H9 (cell line): ENCODE results near the gene S100A8. TPM values are rescaled to one million over a fixed set of nuclear protein-coding genes. Genes with fewer than 3 reads are reported as not detected.
A peak's percentile ranks its signal among the peaks of the same experiment; 100 is the strongest.

Experiments
- DNase-seq: peaks from one replicate; pipeline ENCODE4 v3.0.0-alpha.2; 2017
- H2AFZ ChIP-seq: one replicate; pipeline ENCODE4 v1.6.1; 2013; ENCODE audit warnings: mild to moderate bottlenecking, low read length, control low read depth, moderate library complexity
- H2AK5ac ChIP-seq: 2 replicates; pipeline ENCODE4 v1.6.1; 2013; ENCODE audit warnings: low read length, control low read depth, mixed read lengths; ENCODE audit not compliant: insufficient read length
- H2BK120ac ChIP-seq: one replicate; pipeline ENCODE4 v1.6.1; 2013; ENCODE audit warnings: low read depth, mild to moderate bottlenecking, low read length, control low read depth, inconsistent platforms; ENCODE audit not compliant: poor library complexity, severe bottlenecking
- H2BK12ac ChIP-seq: 2 replicates; pipeline ENCODE4 v1.6.1; 2013; ENCODE audit warnings: low read length, control low read depth, mixed read lengths, low read depth; ENCODE audit not compliant: insufficient read length
- H2BK15ac ChIP-seq: 2 replicates; pipeline ENCODE4 v1.6.1; 2013; ENCODE audit warnings: low read depth, low read length, control low read depth
- H2BK20ac ChIP-seq: one replicate; pipeline ENCODE4 v1.6.1; 2013; ENCODE audit warnings: low read depth, mild to moderate bottlenecking, low read length, control low read depth, inconsistent platforms; ENCODE audit not compliant: poor library complexity, severe bottlenecking
- H2BK5ac ChIP-seq: 2 replicates; pipeline ENCODE4 v1.6.1; 2013; ENCODE audit warnings: low read length, control low read depth, mixed read lengths; ENCODE audit not compliant: insufficient read length
- H3K14ac ChIP-seq: 2 replicates; pipeline ENCODE4 v1.6.1; 2013; ENCODE audit warnings: low read length, control low read depth; ENCODE audit not compliant: insufficient read depth
- H3K18ac ChIP-seq: 2 replicates; pipeline ENCODE4 v1.6.1; 2013; ENCODE audit warnings: low read depth, mild to moderate bottlenecking, mixed read lengths, low read length, control low read depth; ENCODE audit not compliant: insufficient read length
- H3K23ac ChIP-seq: 2 replicates; pipeline ENCODE4 v1.6.1; 2013; ENCODE audit warnings: low read length, control low read depth, mixed read lengths, low read depth; ENCODE audit not compliant: insufficient read length
- H3K23me2 ChIP-seq: 2 replicates; pipeline ENCODE4 v1.6.1; 2013; ENCODE audit warnings: low read depth, mild to moderate bottlenecking, mixed read lengths, low read length, control low read depth; ENCODE audit not compliant: insufficient read length, poor library complexity, severe bottlenecking
- H3K27ac ChIP-seq: 2 replicates; pipeline ENCODE4 v1.5.1; 2013; ENCODE audit warnings: low read length, control low read depth, mixed read lengths, low read depth; ENCODE audit not compliant: insufficient read length
- H3K27me3 ChIP-seq: 2 replicates; pipeline ENCODE4 v1.6.1; 2013; ENCODE audit warnings: low read length, control low read depth, inconsistent platforms; ENCODE audit not compliant: insufficient read depth
- H3K4ac ChIP-seq: 2 replicates; pipeline ENCODE4 v1.6.1; 2013; ENCODE audit warnings: low read depth, mild to moderate bottlenecking, control low read depth, inconsistent platforms, low read length, moderate library complexity
- H3K4me1 ChIP-seq: 2 replicates; pipeline ENCODE4 v1.6.1; 2013; ENCODE audit warnings: low read length, control low read depth, inconsistent platforms; ENCODE audit not compliant: insufficient read depth
- H3K4me2 ChIP-seq: 2 replicates; pipeline ENCODE4 v1.6.1; 2013; ENCODE audit warnings: low read length, control low read depth, mixed read lengths; ENCODE audit not compliant: insufficient read length, insufficient read depth
- H3K56ac ChIP-seq: 2 replicates; pipeline ENCODE4 v1.6.1; 2013; ENCODE audit warnings: low read depth, mild to moderate bottlenecking, mixed read lengths, low read length, control low read depth; ENCODE audit not compliant: insufficient read length
- H3K79me1 ChIP-seq: 2 replicates; pipeline ENCODE4 v1.6.1; 2013; ENCODE audit warnings: low read depth, mild to moderate bottlenecking, moderate library complexity, low read length, control low read depth, inconsistent platforms; ENCODE audit not compliant: insufficient read depth, poor library complexity, severe bottlenecking
- H3K79me2 ChIP-seq: 2 replicates; pipeline ENCODE4 v1.6.1; 2013; ENCODE audit warnings: low read length, control low read depth, inconsistent platforms; ENCODE audit not compliant: insufficient read depth
- H3K9ac ChIP-seq: 2 replicates; pipeline ENCODE4 v1.6.1; 2013; ENCODE audit warnings: low read length, control low read depth, mixed read lengths; ENCODE audit not compliant: insufficient read length; ENCODE audit errors: extremely low read depth
- H3K9me3 ChIP-seq: one replicate; pipeline ENCODE4 v1.6.1; 2013; ENCODE audit warnings: low read depth, low read length, inconsistent platforms; ENCODE audit not compliant: control insufficient read depth
- H3T11ph ChIP-seq: one replicate; pipeline ENCODE4 v1.6.1; 2013; ENCODE audit warnings: mild to moderate bottlenecking, low read length, control low read depth, inconsistent platforms
- H4K20me1 ChIP-seq: one replicate; pipeline ENCODE4 v1.6.1; 2013; ENCODE audit not compliant: control insufficient read depth, insufficient read length, insufficient read depth
- H4K5ac ChIP-seq: 2 replicates; pipeline ENCODE4 v1.6.1; 2013; ENCODE audit warnings: low read depth, mild to moderate bottlenecking, mixed read lengths, low read length, control low read depth; ENCODE audit not compliant: insufficient read length
- H4K8ac ChIP-seq: replicated peaks from 2 replicates; pipeline ENCODE4 v1.6.1; 2013; ENCODE audit warnings: low read length, control low read depth, mixed read lengths, low read depth; ENCODE audit not compliant: insufficient read length
- H4K91ac ChIP-seq: 2 replicates; pipeline ENCODE4 v1.6.1; 2013; ENCODE audit warnings: low read depth, mild to moderate bottlenecking, moderate library complexity, mixed read lengths, low read length, control low read depth; ENCODE audit not compliant: insufficient read length
- H3K27ac Mint-ChIP-seq, 3 experiments: 2 replicates in 2 of 3; 3 replicates in 1 of 3; pipeline ENCODE4 v1.8.0; 2020 to 2021; ENCODE audit warnings: mixed read lengths in 3 of 3, mild to moderate bottlenecking in 1 of 3, moderate library complexity in 1 of 3
- H3K27me3 Mint-ChIP-seq: 2 replicates; pipeline ENCODE4 v1.8.0; 2021; ENCODE audit warnings: low read depth, mild to moderate bottlenecking, moderate library complexity, mixed read lengths
- H3K36me3 Mint-ChIP-seq, 3 experiments: 2 replicates in 2 of 3; 3 replicates in 1 of 3; pipeline ENCODE4 v1.8.0; 2020 to 2021; ENCODE audit warnings: low read depth in 3 of 3, mixed read lengths in 3 of 3; ENCODE audit not compliant: insufficient read depth in 1 of 3
- H3K4me1 Mint-ChIP-seq, 2 experiments: 2 replicates each; pipeline ENCODE4 v1.8.0; 2020; ENCODE audit warnings: mixed read lengths in 2 of 2
- H3K4me3 Mint-ChIP-seq, 2 experiments: 2 replicates in 1 of 2; 3 replicates in 1 of 2; pipeline ENCODE4 v1.8.0; 2020 to 2021; ENCODE audit warnings: mild to moderate bottlenecking in 2 of 2, mixed read lengths in 2 of 2, moderate library complexity in 1 of 2
- H3K9me3 Mint-ChIP-seq, 2 experiments: 2 replicates in 1 of 2; 3 replicates in 1 of 2; pipeline ENCODE4 v1.8.0; 2020; ENCODE audit warnings: mild to moderate bottlenecking in 2 of 2, mixed read lengths in 2 of 2, moderate library complexity in 1 of 2
- WGBS: extraction: QIAGEN DNeasy Blood & Tissue Kit; methylation state at CpG from one replicate; pipeline ENCODE4 v1.1.7; 2013; ENCODE audit warnings: missing lambda C conversion rate, low lambda C conversion rate, mixed read lengths; ENCODE audit not compliant: insufficient read length; ENCODE audit errors: extremely low coverage; 5-methylcytosine and 5-hydroxymethylcytosine counted together
- total RNA-seq: library from RNA; stranded (reverse); gene quantifications from 2 replicates; pipeline ENCODE4 v1.2.1, GENCODE V29; 2021
- TF ChIP-seq, protein P1 (sequence below): fragments of 200-600 bp; sonication (generic); conservative IDR thresholded peaks from 3 replicates; pipeline ENCODE4 v1.8.0; 2021; ENCODE audit warnings: antibody characterized with exemption, mild to moderate bottlenecking

Gene S100A8
- total RNA-seq, 1 experiment from 2014 or later, result not detected

DNA sequence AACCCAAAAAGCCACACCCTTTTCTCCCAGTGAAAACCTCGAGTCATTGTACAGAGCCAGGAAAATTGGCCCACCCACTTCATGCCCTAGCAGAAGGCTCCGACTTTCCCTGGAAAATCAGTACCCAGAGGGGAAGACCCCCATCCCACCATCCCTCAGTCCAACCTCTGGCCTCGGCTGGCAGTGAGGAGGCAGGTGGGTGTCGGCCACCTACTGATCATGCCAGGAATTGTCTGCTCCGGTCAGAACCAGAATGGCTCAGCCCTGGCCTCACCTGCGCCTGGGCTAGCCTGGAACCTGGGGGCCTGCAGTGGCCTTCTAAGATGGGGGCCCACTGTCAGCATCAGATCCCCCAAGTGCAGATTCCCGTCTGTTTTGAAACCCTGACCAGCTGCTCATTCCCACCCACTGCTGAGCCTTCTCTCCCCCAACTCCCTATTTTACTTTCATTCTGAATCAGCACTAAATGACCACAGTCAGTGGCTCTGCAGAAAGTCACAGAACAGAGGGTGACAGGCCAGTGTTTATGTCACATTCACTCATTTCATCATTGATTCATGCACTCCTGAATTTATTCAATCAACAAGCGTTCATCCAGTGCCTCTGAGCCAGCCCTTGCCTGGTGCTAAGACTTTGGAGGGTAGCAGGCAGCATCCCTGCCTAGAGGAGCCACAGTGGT, 36.2 kb downstream of the S100A8 start:
- DNase-seq, result no peak
- Mint-ChIP-seq H3K4me1 (no peaks in the 10 kb centered on the region), H3K36me3 (no peaks in the 10 kb centered on the region), H3K27ac (no peak overlapping the region), H3K27me3 (peaks cover 9% of the 10 kb centered on the region), H3K9me3 (peaks cover 0 to 4% of the 10 kb centered on the region in 2 experiments; a peak in 2 of 5 replicates), H3K4me3 (no peak overlapping the region)
- Histone ChIP-seq H3K14ac (no peak overlapping the region), H3K4ac (no peak overlapping the region), H3K9ac (no peak overlapping the region), H3K9me3 (no peaks in the 10 kb centered on the region), H3K4me2 (no peak overlapping the region), H2BK5ac (no peak overlapping the region), H2BK12ac (no peak overlapping the region), H4K91ac (no peak overlapping the region), H3K79me2 (no peaks in the 10 kb centered on the region), H4K20me1 (no peaks in the 10 kb centered on the region), H3K27ac (no peak overlapping the region), H3K79me1 (no peaks in the 10 kb centered on the region), H3K4me1 (no peaks in the 10 kb centered on the region), H2BK15ac (no peak overlapping the region), H3T11ph (no peak overlapping the region), H3K23ac (no peak overlapping the region), H3K23me2 (no peaks in the 10 kb centered on the region), H2BK120ac (no peak overlapping the region), H3K56ac (no peak overlapping the region), H3K27me3 (no peaks in the 10 kb centered on the region), H4K5ac (peak overlapping the region; percentile 28), H2BK20ac (no peak overlapping the region), H2AFZ (no peak overlapping the region), H2AK5ac (no peak overlapping the region), H4K8ac (no peak overlapping the region), H3K18ac (no peak overlapping the region)
- no CpG with 5 or more reads among the region's 8 CpGs for WGBS
- TF ChIP-seq, protein P1, sequence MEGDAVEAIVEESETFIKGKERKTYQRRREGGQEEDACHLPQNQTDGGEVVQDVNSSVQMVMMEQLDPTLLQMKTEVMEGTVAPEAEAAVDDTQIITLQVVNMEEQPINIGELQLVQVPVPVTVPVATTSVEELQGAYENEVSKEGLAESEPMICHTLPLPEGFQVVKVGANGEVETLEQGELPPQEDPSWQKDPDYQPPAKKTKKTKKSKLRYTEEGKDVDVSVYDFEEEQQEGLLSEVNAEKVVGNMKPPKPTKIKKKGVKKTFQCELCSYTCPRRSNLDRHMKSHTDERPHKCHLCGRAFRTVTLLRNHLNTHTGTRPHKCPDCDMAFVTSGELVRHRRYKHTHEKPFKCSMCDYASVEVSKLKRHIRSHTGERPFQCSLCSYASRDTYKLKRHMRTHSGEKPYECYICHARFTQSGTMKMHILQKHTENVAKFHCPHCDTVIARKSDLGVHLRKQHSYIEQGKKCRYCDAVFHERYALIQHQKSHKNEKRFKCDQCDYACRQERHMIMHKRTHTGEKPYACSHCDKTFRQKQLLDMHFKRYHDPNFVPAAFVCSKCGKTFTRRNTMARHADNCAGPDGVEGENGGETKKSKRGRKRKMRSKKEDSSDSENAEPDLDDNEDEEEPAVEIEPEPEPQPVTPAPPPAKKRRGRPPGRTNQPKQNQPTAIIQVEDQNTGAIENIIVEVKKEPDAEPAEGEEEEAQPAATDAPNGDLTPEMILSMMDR, result 0 out of 3 replicates have a peak, but pooled peaks have one; percentile 11
